Right lobe of liver (tissue), 6 donors: Measurements from ENCODE around the gene RBFOX2. TPM values are rescaled to one million over a fixed set of nuclear protein-coding genes. Genes with fewer than 3 reads are reported as not detected.

Experiments used
- ATAC-seq, 4 donors: fragments of 200-7000 bp; cut with Tn5 transposase; one replicate each; pipeline ENCODE4 v1.9.1; 2020; ENCODE audit warnings: mild to moderate bottlenecking in 4 of 4, moderate library complexity in 4 of 4
- DNase-seq, 3 donors: peaks; one replicate each; pipeline ENCODE4 v3.0.0-alpha.2; 2020
- H3K27ac ChIP-seq, 3 donors: fragments of 200-600 bp; one replicate each; pipeline ENCODE4 v1.8.0; 2022
- H3K27me3 ChIP-seq, 2 donors: fragments of 200-600 bp; one replicate each; pipeline ENCODE4 v1.8.0; 2022
- H3K36me3 ChIP-seq, 4 donors: fragments of 200-600 bp; sonication (generic) in 1 of 4; one replicate each; pipeline versions ENCODE4 v1.5.1 to v1.8.0; 2017 to 2022; ENCODE audit warnings: control low read depth in 1 of 4
- H3K4me1 ChIP-seq, 4 donors: fragments of 200-600 bp; sonication (generic) in 1 of 4; one replicate each; pipeline versions ENCODE4 v1.5.1 to v1.8.0; 2017 to 2022; ENCODE audit warnings: control low read depth in 1 of 4
- H3K4me3 ChIP-seq, 3 donors: fragments of 200-600 bp; one replicate each; pipeline ENCODE4 v1.8.0; 2022
- H3K9me3 ChIP-seq, 4 donors: fragments of 200-600 bp; sonication (generic) in 1 of 4; one replicate each; pipeline versions ENCODE4 v1.5.1 to v1.8.0; 2017 to 2022; ENCODE audit warnings: control low read depth in 1 of 4
- POLR2A ChIP-seq: fragments of 450-650 bp; IDR thresholded peaks from one replicate; pipeline ENCODE4 v1.6.1; 2017; ENCODE audit warnings: antibody characterized with exemption, mild to moderate bottlenecking
- WGBS: methylation state at CpG from one replicate; pipeline ENCODE4 v1.1.6; 2018; ENCODE audit warnings: low coverage, low lambda C conversion rate; ENCODE audit not compliant: insufficient coverage; ENCODE audit errors: missing lambda C conversion rate; 5-methylcytosine and 5-hydroxymethylcytosine counted together
- intact Hi-C, 2 donors: fragments of 100-400 bp; cut with DNase I; formaldehyde crosslinking; loops; one replicate each; pipeline versions ENCODE4 v1.11.2 to v1.14.1; 2022
- total RNA-seq, 6 experiments: library from RNA; depleted of rRNA in 2 of 6; stranded (reverse); fragments of >200 nt in 2 of 6; fragmentation: NEBNext Ultra II Directional in 3 of 6; extraction: Animal tissue kit (Norgen Biotek cat#: 25700) in 3 of 6; gene quantifications; one replicate each; pipeline versions ENCODE4 v1.1.0 to v1.2.4, GENCODE V29; 2016 to 2023
- TF ChIP-seq, protein P1 (sequence below), 4 donors: fragments of 200-600 bp in 3 of 4; fragments of 450-650 bp in 1 of 4; IDR thresholded peaks; one replicate each; pipeline versions ENCODE4 v1.5.1 to v1.8.0; 2016 to 2022; ENCODE audit warnings: antibody characterized with exemption in 4 of 4, mild to moderate bottlenecking in 2 of 4
- donor health status: DM: no; HTN: yes; CAD: no.
- donor health status: DM: no; HTN: no; CAD: no.
- donor health status: DM: no; HTN: no; CAD: no.
- donor health status: DM: no; HTN: yes; CAD: no.
- donor health status: DM: no; HTN: yes; CAD: no.

The RBFOX2 gene
- total RNA-seq, 6 experiments from 2014 or later = 23.9 to 36.5 (median 29.5) TPM

DNA sequence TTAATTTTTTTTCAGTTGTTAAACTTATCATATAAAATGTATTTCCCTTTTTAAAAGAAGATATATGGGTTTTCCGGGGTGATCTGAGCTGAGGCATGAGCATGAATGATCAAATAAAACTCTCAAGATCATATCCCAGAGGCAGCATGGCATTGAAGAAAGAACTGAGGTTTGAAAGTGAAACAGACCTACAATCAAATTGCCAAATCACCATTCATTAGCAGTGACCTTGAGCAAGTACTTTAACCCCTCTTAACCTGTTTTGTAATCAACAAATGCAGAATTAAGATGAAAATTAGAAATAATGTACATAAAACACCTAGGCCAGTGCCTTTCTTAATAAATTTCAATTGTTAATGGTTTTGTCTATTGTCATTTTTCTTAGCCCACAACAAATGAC is 116.0 kb downstream of the RBFOX2 start:
- intact Hi-C loops = no loop called here

DNA sequence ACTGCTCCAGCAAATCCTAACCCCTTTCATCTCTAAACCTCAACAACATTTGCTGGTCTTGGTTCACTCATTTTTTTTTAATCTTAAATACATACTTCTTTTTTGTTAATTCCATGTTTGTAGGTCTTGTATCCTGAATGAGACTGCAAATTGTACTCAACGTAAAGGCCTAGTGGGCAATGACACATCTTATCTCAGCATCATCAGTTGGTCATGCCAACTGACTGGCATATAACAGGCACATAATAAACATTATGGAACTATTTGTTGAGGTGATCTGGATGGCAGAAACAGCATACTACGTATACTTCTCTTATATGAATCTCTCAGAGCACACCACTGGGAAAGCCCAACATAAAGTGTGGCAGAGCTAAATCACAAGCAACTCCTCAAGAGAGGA is 116.7 kb downstream of the RBFOX2 start:
- no peaks in the 10 kb centered on the region for H3K9me3 ChIP-seq
- intact Hi-C loops = no loop called here
- DNase-seq (no peak), ATAC-seq (no peak)
- 66% methylated on average over 2 of the region's 2 CpGs for WGBS
- H3K36me3 ChIP-seq = no peaks in the 10 kb centered on the region
- H3K4me3 ChIP-seq = no peak overlapping the region
- no peak for TF ChIP-seq POLR2A
- TF ChIP-seq, protein P1, sequence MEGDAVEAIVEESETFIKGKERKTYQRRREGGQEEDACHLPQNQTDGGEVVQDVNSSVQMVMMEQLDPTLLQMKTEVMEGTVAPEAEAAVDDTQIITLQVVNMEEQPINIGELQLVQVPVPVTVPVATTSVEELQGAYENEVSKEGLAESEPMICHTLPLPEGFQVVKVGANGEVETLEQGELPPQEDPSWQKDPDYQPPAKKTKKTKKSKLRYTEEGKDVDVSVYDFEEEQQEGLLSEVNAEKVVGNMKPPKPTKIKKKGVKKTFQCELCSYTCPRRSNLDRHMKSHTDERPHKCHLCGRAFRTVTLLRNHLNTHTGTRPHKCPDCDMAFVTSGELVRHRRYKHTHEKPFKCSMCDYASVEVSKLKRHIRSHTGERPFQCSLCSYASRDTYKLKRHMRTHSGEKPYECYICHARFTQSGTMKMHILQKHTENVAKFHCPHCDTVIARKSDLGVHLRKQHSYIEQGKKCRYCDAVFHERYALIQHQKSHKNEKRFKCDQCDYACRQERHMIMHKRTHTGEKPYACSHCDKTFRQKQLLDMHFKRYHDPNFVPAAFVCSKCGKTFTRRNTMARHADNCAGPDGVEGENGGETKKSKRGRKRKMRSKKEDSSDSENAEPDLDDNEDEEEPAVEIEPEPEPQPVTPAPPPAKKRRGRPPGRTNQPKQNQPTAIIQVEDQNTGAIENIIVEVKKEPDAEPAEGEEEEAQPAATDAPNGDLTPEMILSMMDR (IDR thresholded peaks at IDR 0.05) = no peak
- H3K27ac ChIP-seq = no peak overlapping the region
- no peaks in the 10 kb centered on the region for H3K27me3 ChIP-seq
- H3K4me1 ChIP-seq = peaks cover 0 to 37% (median 18%) of the 10 kb centered on the region in 4 donors

More for the DNA sequence above, 116.0 kb downstream of the RBFOX2 start:
- H3K4me1 ChIP-seq = peaks cover 0 to 37% (median 18%) of the 10 kb centered on the region in 4 donors
- no peak for TF ChIP-seq POLR2A
- TF ChIP-seq, protein P1 (IDR thresholded peaks at IDR 0.05) = no peak
- DNase-seq (no peak), ATAC-seq (peak in 3 of 4 donors; percentile 29 to 43 (median 32))
- H3K36me3 ChIP-seq = no peaks in the 10 kb centered on the region
- no peak overlapping the region for H3K4me3 ChIP-seq
- no peaks in the 10 kb centered on the region for H3K27me3 ChIP-seq
- H3K27ac ChIP-seq = peak overlapping the region in 2 of 3 donors; percentile 22 to 31
- H3K9me3 ChIP-seq = no peaks in the 10 kb centered on the region
- 23% methylated on average over 1 of the region's 1 CpG for WGBS

DNA sequence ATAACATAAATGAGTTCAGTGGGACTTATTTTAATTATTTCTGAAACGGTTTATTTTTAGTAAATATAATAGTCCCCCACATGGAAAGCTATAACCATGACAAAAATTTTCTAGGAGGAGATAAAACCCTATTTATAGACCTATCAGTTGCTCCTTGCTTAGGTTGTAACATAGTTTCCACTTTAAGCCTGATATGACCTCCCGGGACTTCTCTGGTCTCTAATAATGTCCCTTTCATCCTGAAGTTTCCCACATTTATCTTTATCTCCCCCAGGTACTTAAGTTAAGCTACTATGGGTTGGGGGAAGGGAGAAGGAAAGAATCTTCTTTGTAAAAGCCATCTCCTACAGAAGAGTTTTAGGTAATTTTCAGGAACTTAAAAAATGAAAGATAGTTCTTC is 117.7 kb downstream of the RBFOX2 start:
- Histone ChIP-seq H3K36me3 (no peaks in the 10 kb centered on the region), H3K27ac (no peak overlapping the region), H3K4me3 (no peak overlapping the region), H3K27me3 (no peaks in the 10 kb centered on the region), H3K4me1 (peaks cover 0 to 34% (median 16%) of the 10 kb centered on the region in 4 donors), H3K9me3 (no peaks in the 10 kb centered on the region)
- intact Hi-C loops = no loop called here
- TF ChIP-seq POLR2A = no peak
- TF ChIP-seq, protein P1 (IDR thresholded peaks at IDR 0.05) = no peak
- ATAC-seq (no peak), DNase-seq (no peak)
- whole genome bisulfite sequencing = 50% methylated on average over 2 of the region's 2 CpGs

DNA sequence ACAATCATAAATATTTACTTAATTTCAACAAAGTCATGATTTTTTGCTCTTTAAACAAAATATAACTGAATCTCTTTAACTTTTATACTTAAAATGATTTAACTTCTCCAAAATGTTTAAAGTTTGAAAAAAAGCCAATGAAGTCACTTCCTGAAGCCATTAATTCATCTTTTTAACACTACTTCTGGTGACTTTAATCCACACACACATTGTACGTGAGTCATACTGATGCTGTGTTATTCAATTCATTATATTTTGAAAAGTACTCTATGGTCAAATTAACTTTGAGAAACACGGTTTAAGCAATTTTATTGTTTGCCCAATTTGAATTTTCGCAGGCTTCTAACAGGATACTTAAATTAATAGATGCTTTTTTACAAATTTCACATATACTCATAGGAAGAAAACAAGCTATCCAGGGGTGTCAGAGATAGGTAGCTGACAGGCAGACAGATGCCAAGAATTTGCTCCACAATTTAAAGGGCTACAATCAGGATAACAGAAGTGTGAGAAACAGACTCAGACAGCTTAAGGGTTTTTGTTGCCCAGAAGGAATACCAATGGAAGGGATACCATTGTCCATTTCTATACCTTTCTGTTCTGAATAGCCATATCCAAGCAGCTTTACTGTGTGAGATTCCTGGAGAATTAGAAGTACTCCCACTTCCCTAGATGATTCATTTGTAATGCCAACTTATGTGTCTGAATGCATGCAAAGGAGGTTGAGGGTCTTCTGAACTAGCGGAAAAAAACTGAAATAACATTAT is 118.4 kb downstream of the RBFOX2 start:
- Histone ChIP-seq H3K27me3 (no peaks in the 10 kb centered on the region), H3K4me3 (no peak overlapping the region), H3K36me3 (no peaks in the 10 kb centered on the region), H3K4me1 (peaks cover 0 to 26% (median 12%) of the 10 kb centered on the region in 4 donors), H3K27ac (no peak overlapping the region), H3K9me3 (no peaks in the 10 kb centered on the region)
- WGBS = 62% methylated on average over 4 of the region's 4 CpGs
- DNase-seq = no peak
- no peak for ATAC-seq
- intact Hi-C loops = no loop called here
- no peak for TF ChIP-seq POLR2A
- TF ChIP-seq, protein P1 (IDR thresholded peaks at IDR 0.05) = no peak
